GM12801 (cell line): ENCODE measurements around the gene AGL.

Experiments used
- TF ChIP-seq, protein P1 (sequence below): IDR thresholded peaks from one replicate; pipeline ENCODE4 v1.5.1; 2011; ENCODE audit warnings: control low read depth; ENCODE audit not compliant: insufficient read length; ENCODE audit errors: extremely low read depth

AGL gene

DNA sequence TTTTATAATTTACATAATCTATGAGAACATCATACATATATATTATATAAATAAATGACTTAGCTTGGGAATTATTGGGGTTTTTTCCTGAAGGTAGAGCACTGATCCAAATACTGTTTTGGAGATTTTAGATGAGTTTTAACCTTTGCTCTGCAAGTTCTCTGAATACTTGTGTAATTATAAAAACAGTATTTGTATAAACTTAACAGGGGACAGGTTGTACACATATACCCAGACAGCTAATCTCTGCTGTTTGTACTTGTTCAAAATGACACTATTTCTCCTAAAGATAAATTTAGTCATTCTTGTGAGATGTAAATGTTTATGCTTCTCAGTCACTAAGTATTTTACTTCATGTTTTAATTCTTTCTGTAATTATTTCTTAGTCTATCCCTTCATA, 8.7 kb downstream of the AGL start:
- TF ChIP-seq, protein P1, sequence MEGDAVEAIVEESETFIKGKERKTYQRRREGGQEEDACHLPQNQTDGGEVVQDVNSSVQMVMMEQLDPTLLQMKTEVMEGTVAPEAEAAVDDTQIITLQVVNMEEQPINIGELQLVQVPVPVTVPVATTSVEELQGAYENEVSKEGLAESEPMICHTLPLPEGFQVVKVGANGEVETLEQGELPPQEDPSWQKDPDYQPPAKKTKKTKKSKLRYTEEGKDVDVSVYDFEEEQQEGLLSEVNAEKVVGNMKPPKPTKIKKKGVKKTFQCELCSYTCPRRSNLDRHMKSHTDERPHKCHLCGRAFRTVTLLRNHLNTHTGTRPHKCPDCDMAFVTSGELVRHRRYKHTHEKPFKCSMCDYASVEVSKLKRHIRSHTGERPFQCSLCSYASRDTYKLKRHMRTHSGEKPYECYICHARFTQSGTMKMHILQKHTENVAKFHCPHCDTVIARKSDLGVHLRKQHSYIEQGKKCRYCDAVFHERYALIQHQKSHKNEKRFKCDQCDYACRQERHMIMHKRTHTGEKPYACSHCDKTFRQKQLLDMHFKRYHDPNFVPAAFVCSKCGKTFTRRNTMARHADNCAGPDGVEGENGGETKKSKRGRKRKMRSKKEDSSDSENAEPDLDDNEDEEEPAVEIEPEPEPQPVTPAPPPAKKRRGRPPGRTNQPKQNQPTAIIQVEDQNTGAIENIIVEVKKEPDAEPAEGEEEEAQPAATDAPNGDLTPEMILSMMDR = no peak

DNA sequence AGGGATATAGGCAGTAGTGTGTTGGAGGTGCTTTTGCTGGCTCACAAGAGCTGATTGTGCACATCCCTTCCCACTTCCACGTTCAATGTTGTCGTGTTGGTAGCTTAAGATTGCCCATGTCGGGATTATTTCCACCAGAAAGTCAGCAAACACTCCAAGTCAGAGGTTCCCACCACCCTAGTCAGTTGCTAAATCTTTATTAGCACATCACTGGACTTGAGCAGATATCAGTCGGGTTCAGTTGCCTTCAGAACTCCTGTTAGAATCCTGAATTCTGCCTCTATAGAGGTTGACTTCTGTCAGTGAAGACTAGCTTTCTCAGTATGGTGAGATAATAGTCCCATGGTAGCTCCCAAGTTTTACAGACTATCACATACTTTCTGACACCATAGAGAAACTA, 10.5 kb downstream of the AGL start:
- TF ChIP-seq, protein P1 = no peak

DNA sequence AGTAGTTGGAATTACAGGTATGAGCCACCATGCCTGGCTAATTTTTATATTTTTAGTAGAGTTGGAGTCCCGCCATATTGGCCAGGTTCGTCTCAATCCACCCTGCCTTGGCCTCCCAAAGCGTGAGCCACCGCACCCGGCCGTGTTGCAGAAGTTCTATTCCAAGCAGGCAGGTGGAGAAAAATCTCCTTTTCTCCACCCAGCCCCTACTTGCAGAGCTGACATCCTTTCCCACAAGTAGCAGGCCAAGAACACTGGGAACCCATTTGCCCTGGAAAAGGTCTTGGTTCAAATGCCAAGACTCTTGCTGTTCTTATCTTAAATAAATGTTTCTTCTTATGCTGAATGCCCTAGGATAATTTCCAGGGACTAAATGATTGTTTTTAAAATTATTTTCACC, 17.5 kb downstream of the AGL start:
- TF ChIP-seq, protein P1 = no peak

DNA sequence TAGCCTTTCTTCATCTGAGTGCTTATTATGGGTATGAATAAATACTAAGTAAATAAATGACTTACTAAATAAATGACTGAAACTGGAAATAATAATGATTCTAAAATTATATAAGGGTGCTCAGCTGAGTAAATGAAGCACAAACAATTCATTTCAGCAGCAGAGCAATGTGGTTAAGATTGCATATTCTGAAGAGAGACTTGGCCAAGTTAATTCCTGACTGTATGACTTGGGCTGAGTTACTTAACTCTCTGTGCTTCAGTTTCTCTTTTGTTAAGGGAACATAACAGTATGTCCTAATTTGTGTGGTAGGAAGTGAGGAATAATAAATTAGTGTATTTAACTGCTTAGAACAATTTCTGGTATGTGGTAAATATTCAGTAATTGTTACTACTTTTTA, 19.1 kb downstream of the AGL start:
- TF ChIP-seq, protein P1 = no peak

DNA sequence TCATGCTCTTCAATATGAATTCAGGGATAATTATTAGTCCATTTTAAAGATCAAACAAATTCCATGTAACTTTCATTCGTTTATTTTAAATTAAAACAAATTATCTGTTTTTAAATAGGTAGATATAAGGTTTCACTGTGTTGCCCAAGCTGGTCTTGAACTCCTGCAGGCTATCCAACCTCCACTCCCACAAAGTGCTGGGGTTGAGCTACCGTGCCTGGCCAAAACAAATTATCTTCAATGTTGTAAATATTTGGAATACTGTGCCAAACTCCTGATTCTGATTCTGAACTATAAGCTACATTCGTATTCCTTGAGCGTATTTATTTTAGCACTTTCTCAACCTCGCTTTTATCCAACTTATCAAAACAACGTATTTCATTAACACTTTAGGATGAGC, 19.6 kb downstream of the AGL start:
- TF ChIP-seq, protein P1 = no peak

DNA sequence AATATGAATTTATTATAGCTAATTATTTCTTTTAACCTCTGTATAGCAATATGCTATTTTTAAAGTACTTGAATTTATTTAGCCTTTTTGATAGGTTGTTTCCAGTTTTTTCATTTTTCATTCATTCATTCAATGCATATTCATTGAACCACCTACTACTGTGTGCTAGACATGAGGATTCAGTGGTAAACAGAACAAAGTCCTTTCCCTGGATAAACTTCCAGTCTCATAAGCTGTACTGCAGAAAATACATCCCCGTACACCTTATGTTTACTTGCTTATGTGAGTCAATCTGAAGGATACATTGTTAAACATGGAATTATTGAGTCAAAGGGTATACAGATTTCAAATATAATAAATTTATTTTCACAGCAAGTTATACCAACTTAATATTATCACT, 21.9 kb downstream of the AGL start:
- TF ChIP-seq, protein P1 = no peak

DNA sequence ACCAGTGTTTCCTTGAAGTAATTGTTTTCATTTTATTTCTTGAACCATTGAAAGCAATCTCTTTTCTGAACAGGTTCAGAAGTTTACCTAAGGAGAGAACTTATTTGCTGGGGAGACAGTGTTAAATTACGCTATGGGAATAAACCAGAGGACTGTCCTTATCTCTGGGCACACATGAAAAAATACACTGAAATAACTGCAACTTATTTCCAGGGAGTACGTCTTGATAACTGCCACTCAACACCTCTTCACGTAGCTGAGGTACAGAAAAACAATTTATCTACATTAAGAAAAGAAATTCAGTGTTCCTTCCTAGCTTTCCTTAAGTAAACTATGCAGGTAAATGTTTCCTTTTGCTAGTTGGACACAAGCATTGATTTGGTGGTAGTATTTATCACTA, 27.4 kb downstream of the AGL start:
- TF ChIP-seq, protein P1 = no peak

DNA sequence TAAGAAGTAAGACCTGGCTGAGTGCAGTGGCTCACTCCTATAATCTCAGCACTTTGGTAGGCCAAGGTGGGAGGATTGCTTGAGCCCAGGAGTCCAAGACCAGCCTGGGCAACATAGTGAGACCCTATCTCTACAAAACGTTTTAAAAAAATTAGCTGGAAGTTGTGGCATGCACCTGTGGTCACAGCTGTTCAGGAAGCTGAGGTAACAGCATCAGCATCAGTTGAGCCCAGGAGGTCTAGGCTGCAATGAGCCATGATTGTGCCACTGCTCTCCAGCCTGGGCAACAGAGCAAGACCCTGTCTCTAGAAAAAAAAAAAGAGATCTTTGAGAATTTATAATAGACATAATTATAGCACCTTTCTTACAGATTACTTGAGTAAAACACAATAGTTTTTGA, 36.0 kb downstream of the AGL start:
- TF ChIP-seq, protein P1 = no peak
